GM12878 (cell line): ENCODE data around the gene IFI44L. TPM values are rescaled to one million over a fixed set of nuclear protein-coding genes. Genes with fewer than 3 reads are reported as not detected.

Experiments used
- ATAC-seq: fragments of 200-7000 bp; cut with Tn5 transposase; 3 replicates; pipeline ENCODE4 v1.9.1; 2020; ENCODE audit warnings: mild to moderate bottlenecking, moderate library complexity
- BruUV-seq: library from RNA; stranded (reverse); fragments of 400-500 nt; replicated peaks from 2 replicates; lab custom pipeline; 2021; lab: Mats Ljungman, UMichigan
- CTCF ChIA-PET: fragments of 300-600 bp; sonication (Branson Sonifier 250); formaldehyde crosslinking; extraction: SDS; loops from one replicate; lab custom pipeline; 2021; ENCODE audit warnings: inconsistent platforms; lab: Yijun Ruan, JAX
- POLR2A ChIA-PET: fragments of 350-600 bp; formaldehyde crosslinking; extraction: SDS; loops from one replicate; lab custom pipeline; 2021; ENCODE audit warnings: inconsistent platforms; lab: Charles Lee
- RAD21 ChIA-PET: fragments of 300-600 bp; sonication (Branson Sonifier 250); formaldehyde crosslinking; loops from one replicate; lab custom pipeline; 2023; ENCODE audit warnings: antibody characterized with exemption; ENCODE audit not compliant: unreplicated experiment; lab: Charles Lee
- SMC1A ChIA-PET: fragments of 300-600 bp; sonication (Branson Sonifier 250); formaldehyde crosslinking; loops from one replicate; lab custom pipeline; 2023; ENCODE audit not compliant: unreplicated experiment, uncharacterized antibody; lab: Charles Lee
- DNase-seq: peaks from one replicate; pipeline ENCODE4 v3.0.0-alpha.2; 2011; ENCODE audit warnings: low read depth, low spot score
- FAIRE-seq: peaks from 3 replicates; lab custom pipeline; 2011; peaks lifted over from hg19 to GRCh38; lab: Jason Lieb, UNC
- H2AFZ ChIP-seq: 2 replicates; pipeline ENCODE4 v1.6.0; 2011; ENCODE audit warnings: low read depth, low read length, control low read depth; ENCODE audit not compliant: control insufficient read depth
- H3K27ac ChIP-seq: 2 replicates; pipeline ENCODE4 v1.5.1; 2011; ENCODE audit warnings: control low read depth; ENCODE audit not compliant: control insufficient read depth, insufficient read depth
- H3K27me3 ChIP-seq, 2 experiments: replicated peaks in 1 of 2; 2 replicates each; pipeline versions ENCODE4 v1.6.0 to v1.6.1; 2011; ENCODE audit warnings: low read length in 1 of 2; ENCODE audit not compliant: control insufficient read depth in 2 of 2, insufficient read depth in 2 of 2
- H3K36me3 ChIP-seq, 2 experiments: 2 replicates each; pipeline ENCODE4 v1.5.1; 2011; ENCODE audit warnings: low read length in 1 of 2; ENCODE audit not compliant: control insufficient read depth in 2 of 2, insufficient read depth in 2 of 2
- H3K4me1 ChIP-seq: 2 replicates; pipeline ENCODE4 v1.6.1; 2011; ENCODE audit warnings: mild to moderate bottlenecking, low read length, moderate library complexity, mixed read lengths; ENCODE audit not compliant: control insufficient read depth, insufficient read depth
- H3K4me2 ChIP-seq: 2 replicates; pipeline ENCODE4 v1.6.0; 2011; ENCODE audit warnings: control low read depth; ENCODE audit not compliant: control insufficient read depth, insufficient read depth
- H3K4me3 ChIP-seq: fragments of 200-600 bp; sonication (generic); 2 replicates; pipeline ENCODE4 v1.5.1; 2016
- H3K79me2 ChIP-seq: 2 replicates; pipeline ENCODE4 v1.6.0; 2011; ENCODE audit warnings: low read length; ENCODE audit not compliant: control insufficient read depth, insufficient read depth
- H3K9ac ChIP-seq: 2 replicates; pipeline ENCODE4 v1.8.0; 2011; ENCODE audit warnings: low read length, control low read depth, mixed read lengths; ENCODE audit not compliant: control insufficient read depth, insufficient read depth
- H3K9me3 ChIP-seq: replicated peaks from 3 replicates; pipeline ENCODE4 v1.5.1; 2011; ENCODE audit warnings: mild to moderate bottlenecking, low read length; ENCODE audit not compliant: control insufficient read depth, insufficient read depth
- H4K20me1 ChIP-seq: 2 replicates; pipeline ENCODE4 v1.6.0; 2011; ENCODE audit not compliant: control insufficient read depth, insufficient read depth
- BCL3 ChIP-seq: IDR thresholded peaks from 2 replicates; pipeline ENCODE4 v1.6.1; 2011; ENCODE audit warnings: borderline replicate concordance, low read depth, mild to moderate bottlenecking, moderate library complexity, low read length; ENCODE audit not compliant: insufficient read depth, poor library complexity, severe bottlenecking
- CREM ChIP-seq: IDR thresholded peaks from 2 replicates; pipeline ENCODE4 v1.6.1; 2014; ENCODE audit warnings: antibody characterized with exemption, low read depth
- HDAC2 ChIP-seq: fragments of 200-600 bp; sonication (generic); IDR thresholded peaks from 2 replicates; pipeline ENCODE4 v1.6.1; 2017
- IKZF1 ChIP-seq: fragments of 450-650 bp; conservative IDR thresholded peaks from 2 replicates; pipeline ENCODE4 v1.6.1; 2017; ENCODE audit warnings: antibody characterized with exemption, mild to moderate bottlenecking
- IRF3 ChIP-seq: fragments of 450-650 bp; IDR thresholded peaks from 2 replicates; pipeline ENCODE4 v1.6.1; 2014; ENCODE audit warnings: mild to moderate bottlenecking
- MTA3 ChIP-seq: IDR thresholded peaks from 2 replicates; pipeline ENCODE4 v1.6.1; 2012; ENCODE audit warnings: low read length, inconsistent platforms, borderline replicate concordance
- PAX5 ChIP-seq: IDR thresholded peaks from 2 replicates; pipeline ENCODE4 v1.6.1; 2011; ENCODE audit warnings: low read depth, low read length, borderline replicate concordance
- PKNOX1 ChIP-seq: fragments of 450-650 bp; IDR thresholded peaks from 2 replicates; pipeline ENCODE4 v1.6.1; 2016; ENCODE audit warnings: mild to moderate bottlenecking
- POLR2AphosphoS2 ChIP-seq: IDR thresholded peaks from 2 replicates; pipeline ENCODE4 v1.6.1; 2011; ENCODE audit warnings: low read depth, mild to moderate bottlenecking, low read length, improper control_type of control experiment, moderate library complexity
- SMAD5 ChIP-seq: IDR thresholded peaks from 2 replicates; pipeline ENCODE4 v1.6.1; 2016; ENCODE audit warnings: antibody characterized with exemption, low read depth
- ZNF24 ChIP-seq: fragments of 450-650 bp; IDR thresholded peaks from 2 replicates; pipeline ENCODE4 v1.6.1; 2017; ENCODE audit warnings: antibody characterized with exemption, mild to moderate bottlenecking
- ZNF274 ChIP-seq: IDR thresholded peaks from one replicate; pipeline ENCODE4 v1.8.0; 2011; ENCODE audit not compliant: insufficient read length, insufficient read depth
- WGBS: methylation state at CpG from one replicate; pipeline ENCODE4 v1.1.6; 2016; ENCODE audit warnings: low lambda C conversion rate; ENCODE audit not compliant: insufficient replicate concordance, insufficient coverage; ENCODE audit errors: missing lambda C conversion rate; 5-methylcytosine and 5-hydroxymethylcytosine counted together
- in situ Hi-C: fragments of 300-500 bp; cut with MboI; formaldehyde crosslinking; loops from 9 replicates; pipeline ENCODE4 v1.14.3; 2018; ENCODE audit warnings: mixed read lengths
- intact Hi-C: fragments of 100-400 bp; cut with micrococcal nuclease; formaldehyde crosslinking; loops from one replicate; pipeline ENCODE4 v1.14.2; 2022; ENCODE audit not compliant: unreplicated experiment
- polyA plus RNA-seq, 11 experiments: library from polyadenylated mRNA; depleted of rRNA in 4 of 11; unstranded in 6 of 11; stranded (reverse) in 5 of 11; fragments of >200 nt; fragmentation: Nextera tagmentation in 4 of 11; fragmentation: Illumina TruSeq in 1 of 11; extraction: Ambion mirVana in 4 of 11; extraction: Trizol in 1 of 11; gene quantifications; 1 replicate in 1 of 11; 2 replicates in 10 of 11; pipeline versions ENCODE4 v1.2.1 to v1.2.3, GENCODE V29; 2011 to 2016; ENCODE audit warnings: inconsistent platforms in 2 of 11, missing spikeins in 2 of 11, low read depth in 1 of 11
- total RNA-seq, 4 experiments: library from RNA; depleted of rRNA in 3 of 4; stranded (reverse); fragments of >200 nt in 3 of 4; fragmentation: Illumina TruSeq in 1 of 4; extraction: Trizol in 1 of 4; gene quantifications; 2 replicates each; pipeline versions ENCODE4 v1.2.1 to v1.2.3, GENCODE V29; 2013 to 2021

The IFI44L gene
- total and polyA plus RNA-seq, 10 of the 15 experiments (the other 5 are each of a cell fraction or from before 2014, with no cell fraction given), result 58.0 to 371 (median 173) TPM

GRCh38 chr1:78627321-78627720, 7.1 kb downstream of the IFI44L start:
- TF ChIP-seq SMAD5, result no peak
- FAIRE-seq (no peak), DNase-seq (no peak), ATAC-seq (no peak)
- RAD21 ChIA-PET, result interaction anchor here (0.9 to 3.0 kb wide), 10 partner anchors 10 to 623 kb away, joined by 3 to 10 read pairs (median 4); partner anchors contain the start of genes DNAJB4 and IFI44
- intact Hi-C loops (loop anchor here (5.0 kb wide), 1 partner anchor 955 kb away; no protein-coding TSS in a partner anchor), in situ Hi-C loops (loop anchor here (25.0 kb wide), 1 partner anchor 865 kb away; the partner anchor contains the start of gene USP33)
- POLR2A ChIA-PET, result interaction anchor here (0.9 to 3.3 kb wide), 7 partner anchors 8 to 618 kb away, joined by 3 to 14 read pairs (median 6); partner anchors contain the start of gene IFI44
- BruUV-seq, result no TSS peak
- CTCF ChIA-PET, result interaction anchor here (0.8 to 4.6 kb wide), 6 partner anchors 10 to 49 kb away, joined by 3 to 20 read pairs (median 6); partner anchors contain the start of gene IFI44
- Histone ChIP-seq H3K4me3 (peak overlapping the region; percentile 63), H4K20me1 (0 out of 2 replicates have a peak, but pooled peaks cover 2% of the 10 kb centered on the region), H3K27me3 (no peaks in the 10 kb centered on the region), H3K9me3 (no peaks in the 10 kb centered on the region; the same call in 2 of the 3 replicates), H3K4me1 (peaks cover 8% of the 10 kb centered on the region; the same call in 1 of the 2 replicates), H2AFZ (no peak overlapping the region), H3K36me3 (peaks cover 0 to 25% of the 10 kb centered on the region in 2 experiments; a peak in 2 of 4 replicates), H3K4me2 (peak overlapping the region; percentile 45), H3K9ac (no peak overlapping the region; the same call in 1 of the 2 replicates), H3K79me2 (peaks cover 100% of the 10 kb centered on the region), H3K27ac (no peak overlapping the region)
- WGBS, result 24% methylated on average over 1 of the region's 1 CpG
- SMC1A ChIA-PET, result interaction anchor here (1.0 to 2.8 kb wide), 10 partner anchors 9 to 48 kb away, joined by 3 to 19 read pairs (median 10); partner anchors contain the start of gene IFI44

- TF ChIP-seq CREM, result no peak
- no peak for TF ChIP-seq ZNF24
- no peak for TF ChIP-seq MTA3
- no peak for TF ChIP-seq ZNF274
- TF ChIP-seq IKZF1, result no peak
- no peak for TF ChIP-seq POLR2AphosphoS2
- no peak for TF ChIP-seq PAX5
- no peak for TF ChIP-seq PKNOX1
- no peak for TF ChIP-seq IRF3
- no peak for TF ChIP-seq BCL3
- TF ChIP-seq HDAC2, result no peak
- H3K4me3 ChIP-seq, result 0 out of 2 replicates have a peak overlapping the region, but pooled peaks have one; percentile 8
- RAD21 ChIA-PET, result no interaction called here
- H3K36me3 ChIP-seq, result peaks cover 0 to 28% of the 10 kb centered on the region in 2 experiments; a peak in 2 of 4 replicates
- POLR2A ChIA-PET, result no interaction called here
- no peak overlapping the region for H3K27ac ChIP-seq
- in situ Hi-C loops (loop anchor here (25.0 kb wide), 1 partner anchor 868 kb away; the partner anchor contains the start of gene USP33), intact Hi-C loops (no loop called here)
- BruUV-seq, result no TSS peak
- H3K9ac ChIP-seq, result no peak overlapping the region
- H3K9me3 ChIP-seq, result no peaks in the 10 kb centered on the region; the same call in 1 of the 3 replicates
- no peaks in the 10 kb centered on the region for H3K27me3 ChIP-seq
- FAIRE-seq, result no peak
- CTCF ChIA-PET, result interaction anchor here (2.2 kb wide), 1 partner anchor 11 kb away, joined by 6 read pairs; the partner anchor contains the start of gene IFI44L
- SMC1A ChIA-PET, result interaction anchor here (1.8 to 2.2 kb wide), 2 partner anchors 10 to 19 kb away, joined by 7 read pairs; partner anchors contain the start of gene IFI44
- WGBS, result 69% methylated on average over 2 of the region's 2 CpGs
- H3K4me1 ChIP-seq, result peaks cover 8% of the 10 kb centered on the region; the same call in 1 of the 2 replicates
- H3K4me2 ChIP-seq, result no peak overlapping the region
- no peak for ATAC-seq
- no peak for DNase-seq
- H3K79me2 ChIP-seq, result peaks cover 83% of the 10 kb centered on the region
- no peak overlapping the region for H2AFZ ChIP-seq
- no peaks in the 10 kb centered on the region for H4K20me1 ChIP-seq
Observed at GRCh38 chr1:78630600-78630999, 10.4 kb downstream of the IFI44L start.
